ENCODE results near the gene GALNT6. TPM values are rescaled to one million over a fixed set of nuclear protein-coding genes. Genes with fewer than 3 reads are reported as not detected.

GALNT6 gene
- polyA plus RNA-seq, 1 donor from 2014 or later = not detected

GRCh38 chr12:51368640-51369517 is 22.3 kb downstream of the GALNT6 start:
- H3K4me2 ChIP-seq (ENCODE audit: low read length) = no peak overlapping the region
- no peaks in the 10 kb centered on the region for H4K20me1 ChIP-seq (ENCODE audit: insufficient read depth)
- no peak overlapping the region for H3K4me3 ChIP-seq (ENCODE audit: low read length)
- no peaks in the 10 kb centered on the region for H3F3A ChIP-seq (ENCODE audit: insufficient read depth, low read length, poor library complexity, severe bottlenecking)
- H3K9me2 ChIP-seq (ENCODE audit: insufficient read depth, low read length) = no peaks in the 10 kb centered on the region
- H3K27me3 ChIP-seq (ENCODE audit: insufficient read depth, low read depth, low read length) = no peaks in the 10 kb centered on the region
- H3K9ac ChIP-seq (ENCODE audit: low read length) = no peak overlapping the region
- H3K36me3 ChIP-seq (ENCODE audit: insufficient read depth, low read length) = no peaks in the 10 kb centered on the region
- no peak overlapping the region for H2AFZ ChIP-seq (ENCODE audit: low read depth, low read length)
- no peak for TF ChIP-seq RAD21 (conservative IDR thresholded peaks at IDR 0.05)
- no peak for TF ChIP-seq EP300 (conservative IDR thresholded peaks at IDR 0.05; ENCODE audit: poor library complexity, severe bottlenecking)
- TF ChIP-seq MXI1 (conservative IDR thresholded peaks at IDR 0.05; ENCODE audit: poor library complexity, severe bottlenecking) = no peak
- TF ChIP-seq EZH2 (IDR thresholded peaks at IDR 0.05; ENCODE audit: borderline replicate concordance, insufficient read depth, low read length, poor library complexity, severe bottlenecking) = no peak
- TF ChIP-seq TAF1 (IDR thresholded peaks at IDR 0.05; ENCODE audit: low read depth) = no peak
- TF ChIP-seq, protein P1, sequence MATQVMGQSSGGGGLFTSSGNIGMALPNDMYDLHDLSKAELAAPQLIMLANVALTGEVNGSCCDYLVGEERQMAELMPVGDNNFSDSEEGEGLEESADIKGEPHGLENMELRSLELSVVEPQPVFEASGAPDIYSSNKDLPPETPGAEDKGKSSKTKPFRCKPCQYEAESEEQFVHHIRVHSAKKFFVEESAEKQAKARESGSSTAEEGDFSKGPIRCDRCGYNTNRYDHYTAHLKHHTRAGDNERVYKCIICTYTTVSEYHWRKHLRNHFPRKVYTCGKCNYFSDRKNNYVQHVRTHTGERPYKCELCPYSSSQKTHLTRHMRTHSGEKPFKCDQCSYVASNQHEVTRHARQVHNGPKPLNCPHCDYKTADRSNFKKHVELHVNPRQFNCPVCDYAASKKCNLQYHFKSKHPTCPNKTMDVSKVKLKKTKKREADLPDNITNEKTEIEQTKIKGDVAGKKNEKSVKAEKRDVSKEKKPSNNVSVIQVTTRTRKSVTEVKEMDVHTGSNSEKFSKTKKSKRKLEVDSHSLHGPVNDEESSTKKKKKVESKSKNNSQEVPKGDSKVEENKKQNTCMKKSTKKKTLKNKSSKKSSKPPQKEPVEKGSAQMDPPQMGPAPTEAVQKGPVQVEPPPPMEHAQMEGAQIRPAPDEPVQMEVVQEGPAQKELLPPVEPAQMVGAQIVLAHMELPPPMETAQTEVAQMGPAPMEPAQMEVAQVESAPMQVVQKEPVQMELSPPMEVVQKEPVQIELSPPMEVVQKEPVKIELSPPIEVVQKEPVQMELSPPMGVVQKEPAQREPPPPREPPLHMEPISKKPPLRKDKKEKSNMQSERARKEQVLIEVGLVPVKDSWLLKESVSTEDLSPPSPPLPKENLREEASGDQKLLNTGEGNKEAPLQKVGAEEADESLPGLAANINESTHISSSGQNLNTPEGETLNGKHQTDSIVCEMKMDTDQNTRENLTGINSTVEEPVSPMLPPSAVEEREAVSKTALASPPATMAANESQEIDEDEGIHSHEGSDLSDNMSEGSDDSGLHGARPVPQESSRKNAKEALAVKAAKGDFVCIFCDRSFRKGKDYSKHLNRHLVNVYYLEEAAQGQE (IDR thresholded peaks at IDR 0.05; ENCODE audit: borderline replicate concordance) = no peak
- TF ChIP-seq, protein P2, sequence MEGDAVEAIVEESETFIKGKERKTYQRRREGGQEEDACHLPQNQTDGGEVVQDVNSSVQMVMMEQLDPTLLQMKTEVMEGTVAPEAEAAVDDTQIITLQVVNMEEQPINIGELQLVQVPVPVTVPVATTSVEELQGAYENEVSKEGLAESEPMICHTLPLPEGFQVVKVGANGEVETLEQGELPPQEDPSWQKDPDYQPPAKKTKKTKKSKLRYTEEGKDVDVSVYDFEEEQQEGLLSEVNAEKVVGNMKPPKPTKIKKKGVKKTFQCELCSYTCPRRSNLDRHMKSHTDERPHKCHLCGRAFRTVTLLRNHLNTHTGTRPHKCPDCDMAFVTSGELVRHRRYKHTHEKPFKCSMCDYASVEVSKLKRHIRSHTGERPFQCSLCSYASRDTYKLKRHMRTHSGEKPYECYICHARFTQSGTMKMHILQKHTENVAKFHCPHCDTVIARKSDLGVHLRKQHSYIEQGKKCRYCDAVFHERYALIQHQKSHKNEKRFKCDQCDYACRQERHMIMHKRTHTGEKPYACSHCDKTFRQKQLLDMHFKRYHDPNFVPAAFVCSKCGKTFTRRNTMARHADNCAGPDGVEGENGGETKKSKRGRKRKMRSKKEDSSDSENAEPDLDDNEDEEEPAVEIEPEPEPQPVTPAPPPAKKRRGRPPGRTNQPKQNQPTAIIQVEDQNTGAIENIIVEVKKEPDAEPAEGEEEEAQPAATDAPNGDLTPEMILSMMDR (IDR thresholded peaks at IDR 0.05; ENCODE audit: poor library complexity, severe bottlenecking) = no peak
- no peak for TF ChIP-seq POLR2AphosphoS5 (IDR thresholded peaks at IDR 0.05)
- no peak for TF ChIP-seq SMC3 (conservative IDR thresholded peaks at IDR 0.05; ENCODE audit: poor library complexity)
- H3K27ac ChIP-seq (ENCODE audit: low read length) = no peak overlapping the region
- H3K9me3 ChIP-seq (ENCODE audit: low read length) = no peaks in the 10 kb centered on the region
- H3K79me2 ChIP-seq (replicated peaks; ENCODE audit: insufficient read depth, low read length) = no peaks in the 10 kb centered on the region

- H4K20me1 ChIP-seq (ENCODE audit: insufficient read depth) = no peaks in the 10 kb centered on the region
- no peak overlapping the region for H3K4me3 ChIP-seq (ENCODE audit: low read length)
- TF ChIP-seq EZH2 (IDR thresholded peaks at IDR 0.05; ENCODE audit: borderline replicate concordance, insufficient read depth, low read length, poor library complexity, severe bottlenecking) (no peak), POLR2AphosphoS5 (IDR thresholded peaks at IDR 0.05) (no peak), MXI1 (conservative IDR thresholded peaks at IDR 0.05; ENCODE audit: poor library complexity, severe bottlenecking) (no peak), SMC3 (conservative IDR thresholded peaks at IDR 0.05; ENCODE audit: poor library complexity) (no peak), TAF1 (IDR thresholded peaks at IDR 0.05; ENCODE audit: low read depth) (no peak), RAD21 (conservative IDR thresholded peaks at IDR 0.05) (no peak), EP300 (conservative IDR thresholded peaks at IDR 0.05; ENCODE audit: poor library complexity, severe bottlenecking) (no peak)
- TF ChIP-seq, protein P1 (IDR thresholded peaks at IDR 0.05; ENCODE audit: borderline replicate concordance) = no peak
- TF ChIP-seq, protein P2 (IDR thresholded peaks at IDR 0.05; ENCODE audit: poor library complexity, severe bottlenecking) = no peak
- H3K9me2 ChIP-seq (ENCODE audit: insufficient read depth, low read length) = no peaks in the 10 kb centered on the region
- H3K27me3 ChIP-seq (ENCODE audit: insufficient read depth, low read depth, low read length) = no peaks in the 10 kb centered on the region
- H3K27ac ChIP-seq (ENCODE audit: low read length) = no peak overlapping the region
- H3K9ac ChIP-seq (ENCODE audit: low read length) = no peak overlapping the region
- H3K9me3 ChIP-seq (ENCODE audit: low read length) = no peaks in the 10 kb centered on the region
- H3F3A ChIP-seq (ENCODE audit: insufficient read depth, low read length, poor library complexity, severe bottlenecking) = no peaks in the 10 kb centered on the region
- no peaks in the 10 kb centered on the region for H3K79me2 ChIP-seq (replicated peaks; ENCODE audit: insufficient read depth, low read length)
- H3K4me2 ChIP-seq (ENCODE audit: low read length) = no peak overlapping the region
- no peaks in the 10 kb centered on the region for H3K36me3 ChIP-seq (ENCODE audit: insufficient read depth, low read length)
- no peak overlapping the region for H2AFZ ChIP-seq (ENCODE audit: low read depth, low read length)
These were observed 25.9 kb downstream of the GALNT6 start for GRCh38 chr12:51365276-51365675.
